GM21423 (cell line): Measurements from ENCODE around the gene ALX1.
A peak's percentile ranks its signal among the peaks of the same experiment; 100 is the strongest.
"Not testable (repeated sequence)": the region's sequence is repeated elsewhere in the genome, so short reads cannot be mapped to it uniquely, and the experiment has no call there.

ENCODE experiments used
- ATAC-seq: cut with Tn5 transposase; IDR thresholded peaks from one replicate; pipeline ENCODE4 v1.9.1; 2021; ENCODE audit warnings: mild to moderate bottlenecking, moderate library complexity; ENCODE audit not compliant: unreplicated experiment

The ALX1 gene

DNA sequence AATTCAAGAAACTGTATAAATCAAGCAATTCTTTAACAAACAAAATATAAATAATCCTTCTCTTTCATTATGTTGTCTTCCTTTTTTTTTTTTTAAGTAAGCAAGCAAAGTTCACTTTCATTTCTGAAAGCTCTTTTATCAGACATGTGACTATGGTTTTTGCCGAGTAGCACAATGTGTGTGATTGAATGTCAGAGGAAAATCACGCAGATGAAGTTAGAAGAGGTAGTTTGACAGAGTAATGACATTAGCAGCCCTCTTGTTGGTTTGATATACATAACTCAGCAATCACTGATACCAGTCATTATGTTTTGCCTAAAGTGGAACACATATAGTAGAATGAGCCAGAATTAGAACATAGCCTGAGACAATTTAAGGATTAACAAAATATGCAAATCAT, 19.0 kb downstream of the ALX1 start:
- ATAC-seq: no peak

DNA sequence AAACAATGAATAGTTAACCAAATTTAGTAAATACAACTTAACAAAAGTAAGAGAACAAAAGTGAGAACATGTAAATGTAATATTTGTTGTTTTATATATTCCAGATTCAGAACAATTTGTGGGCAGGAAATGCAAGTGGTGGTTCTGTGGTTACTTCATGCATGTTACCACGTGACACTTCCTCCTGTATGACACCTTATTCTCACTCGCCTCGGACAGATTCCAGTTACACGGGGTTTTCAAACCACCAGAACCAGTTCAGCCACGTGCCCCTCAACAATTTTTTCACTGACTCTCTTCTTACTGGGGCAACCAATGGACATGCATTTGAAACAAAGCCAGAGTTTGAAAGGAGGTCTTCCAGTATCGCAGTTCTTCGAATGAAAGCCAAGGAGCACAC, 21.0 kb downstream of the ALX1 start:
- peak; percentile 69 for ATAC-seq

DNA sequence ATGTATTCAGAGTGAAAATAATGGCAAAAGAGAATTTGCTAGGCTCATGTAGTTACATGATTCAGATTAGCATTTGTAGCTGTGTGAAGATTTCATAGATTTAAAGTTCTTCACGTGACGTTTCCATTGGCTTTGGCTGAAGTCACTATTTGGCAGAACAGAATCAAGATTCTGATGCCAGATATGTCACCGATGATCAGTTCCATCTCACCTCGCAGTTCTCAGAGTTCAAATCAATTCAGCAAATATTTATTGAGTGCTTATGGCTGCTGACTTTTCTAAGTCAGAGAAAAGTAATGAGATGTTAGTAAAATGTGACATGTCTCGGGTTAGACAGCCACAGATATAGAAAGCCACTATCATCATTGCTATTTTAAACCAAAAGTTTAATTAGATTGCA, 28.4 kb downstream of the ALX1 start:
- no peak for ATAC-seq

DNA sequence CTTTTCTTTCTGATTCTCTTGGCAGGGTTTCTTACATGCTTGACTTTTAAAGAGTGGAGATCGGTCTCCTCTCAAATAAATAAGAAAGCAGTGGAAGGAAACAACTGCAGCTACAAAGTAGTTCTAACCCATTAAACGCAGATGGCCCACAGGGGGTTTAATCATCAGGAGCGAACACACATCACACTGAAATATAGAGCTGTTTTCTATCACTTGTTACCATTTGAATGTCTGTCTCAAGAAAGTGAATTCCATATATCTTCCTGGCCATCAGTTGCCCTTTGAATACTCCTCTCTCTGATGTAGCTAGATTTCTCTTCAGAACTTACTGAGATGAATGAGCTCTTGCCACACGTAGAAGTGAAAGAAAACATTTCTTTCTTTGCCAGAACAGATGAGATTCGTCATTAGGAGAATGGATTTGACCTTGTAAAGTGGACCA, 29.1 kb downstream of the ALX1 start:
- ATAC-seq: no peak

DNA sequence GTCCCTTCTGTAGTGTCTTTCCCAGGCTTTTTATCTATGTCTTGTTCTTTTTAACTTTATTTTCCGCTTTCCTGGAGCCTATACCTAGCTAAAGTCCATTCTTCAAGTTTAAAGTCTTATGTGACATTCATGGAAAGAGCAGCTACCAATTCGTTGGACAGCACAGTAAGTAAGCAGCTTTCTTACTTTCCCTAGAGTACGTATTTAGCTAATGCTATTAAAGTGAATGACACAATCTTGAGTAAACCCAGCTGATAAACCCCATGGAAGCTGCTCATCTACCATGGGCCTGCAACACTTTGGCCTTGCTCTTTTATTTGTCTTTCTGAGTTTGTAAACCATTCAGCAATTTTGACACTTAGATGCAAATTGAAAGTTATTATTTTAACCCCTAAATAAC, 30.0 kb downstream of the ALX1 start:
- no peak for ATAC-seq

DNA sequence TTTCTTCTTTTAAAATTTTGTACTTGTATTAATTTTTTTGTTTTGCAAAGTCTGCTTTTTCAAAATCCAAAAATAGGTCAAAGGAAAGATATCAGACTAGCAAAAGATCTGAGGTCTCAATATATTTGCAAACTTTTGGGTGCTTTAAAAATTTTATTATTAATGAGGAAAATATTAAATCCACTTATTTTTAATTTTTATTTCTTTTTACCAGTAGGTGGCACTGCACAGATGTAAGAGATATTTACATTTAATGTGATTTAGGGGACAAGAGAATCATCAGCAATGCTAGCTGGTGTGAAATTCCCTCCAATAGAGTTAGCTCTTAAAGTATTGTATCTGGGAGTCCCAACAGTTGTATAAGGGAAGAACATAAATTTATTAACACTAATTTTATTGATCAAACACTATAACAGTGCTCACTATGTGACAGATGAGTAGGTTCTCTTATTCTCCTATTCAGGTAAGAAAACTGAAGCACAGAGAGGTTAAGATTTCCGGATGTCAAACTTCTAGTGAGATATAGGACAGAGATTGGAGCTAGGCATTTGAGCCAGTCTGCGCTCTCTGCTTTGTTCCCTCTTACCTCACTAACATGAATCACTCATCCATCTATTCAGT, 30.5 kb downstream of the ALX1 start:
- no peak for ATAC-seq

DNA sequence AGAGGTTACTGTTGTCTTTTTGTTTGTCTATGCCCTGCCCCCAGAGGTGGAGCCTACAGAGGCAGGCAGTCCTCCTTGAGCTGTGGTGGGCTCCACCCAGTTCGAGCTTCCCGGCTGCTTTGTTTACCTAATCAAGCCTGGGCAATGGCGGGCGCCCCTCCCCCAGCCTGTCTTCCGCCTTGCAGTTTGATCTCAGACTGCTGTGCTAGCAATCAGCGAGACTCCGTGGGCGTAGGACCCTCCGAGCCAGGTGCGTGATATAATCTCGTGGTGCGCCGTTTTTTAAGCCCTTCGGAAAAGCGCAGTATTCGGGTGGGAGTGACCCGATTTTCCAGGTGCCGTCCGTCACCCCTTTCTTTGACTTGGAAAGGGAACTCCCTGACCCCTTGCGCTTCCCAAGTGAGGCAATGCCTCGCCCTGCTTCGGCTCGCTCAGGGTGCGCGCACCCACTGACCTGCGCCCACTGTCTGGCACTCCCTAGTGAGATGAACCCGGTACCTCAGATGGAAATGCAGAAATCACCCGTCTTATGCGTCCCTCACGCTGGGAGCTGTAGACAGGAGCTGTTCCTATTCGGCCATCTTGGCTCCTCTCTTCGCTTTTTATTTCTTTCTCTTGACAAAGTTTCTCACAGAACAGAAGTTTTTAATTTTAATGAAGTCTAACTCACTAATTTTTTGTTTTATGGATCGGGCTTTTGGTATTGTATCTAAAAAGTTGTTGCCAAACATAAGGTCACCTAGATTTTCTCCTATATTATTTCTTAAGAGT, 38.0 kb downstream of the ALX1 start:
- ATAC-seq: not testable (repeated sequence)

DNA sequence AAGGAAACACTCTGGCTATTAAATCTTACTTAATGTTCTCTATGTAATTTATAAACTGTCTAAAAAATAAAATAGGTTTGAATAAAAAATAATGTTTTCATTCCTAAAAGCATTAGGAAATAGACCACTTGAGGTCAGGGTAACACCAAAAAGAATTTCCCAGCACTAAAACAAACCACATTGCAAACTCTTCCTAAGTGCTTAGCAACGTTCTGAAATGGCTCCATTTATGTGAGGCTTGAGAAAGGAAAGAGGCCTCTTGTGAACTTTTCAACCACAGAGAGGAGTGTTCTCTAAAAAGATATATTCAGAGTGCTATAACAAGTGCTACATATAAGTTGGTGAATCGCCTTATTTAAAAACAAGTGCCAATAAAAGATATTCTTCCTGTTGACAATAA, 42.7 kb downstream of the ALX1 start:
- no peak for ATAC-seq

DNA sequence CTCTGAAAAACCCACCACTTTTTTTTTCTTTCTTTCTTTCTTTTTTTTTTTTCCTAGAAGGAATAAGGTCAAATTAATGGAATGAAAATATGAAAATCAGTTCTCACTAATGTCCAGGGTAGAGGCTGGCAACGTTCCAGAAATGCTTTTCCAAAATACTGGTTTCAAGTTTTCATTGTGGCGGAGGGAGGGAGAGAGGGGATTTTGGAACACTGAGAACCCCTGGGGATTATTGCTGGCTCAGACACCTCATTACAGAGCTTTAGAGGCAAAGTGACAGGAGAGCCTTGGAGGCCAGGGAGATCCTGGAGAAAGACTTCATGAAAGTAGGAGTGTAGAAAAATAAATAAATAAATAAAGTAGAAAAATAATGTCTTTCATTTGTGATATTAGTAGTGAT, 45.4 kb downstream of the ALX1 start:
- ATAC-seq: no peak

DNA sequence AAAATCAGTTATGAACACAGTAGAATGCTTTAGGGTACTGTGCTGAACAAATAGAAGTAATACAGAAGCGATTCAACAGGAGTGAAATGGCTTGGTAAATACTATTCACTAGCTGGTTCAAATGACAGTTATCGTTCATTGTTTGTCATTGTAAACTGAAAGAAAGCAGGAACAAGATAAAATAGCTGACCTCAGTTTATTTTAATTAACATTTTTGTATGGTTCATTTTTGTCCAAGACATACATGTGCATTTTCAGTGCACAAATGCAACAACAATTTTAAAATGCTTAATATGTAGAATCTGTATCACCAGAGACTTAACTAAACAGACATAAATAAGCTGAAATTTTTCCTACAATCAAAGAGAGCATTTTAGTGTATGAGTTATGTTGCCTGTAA, 49.9 kb downstream of the ALX1 start:
- ATAC-seq: no peak

DNA sequence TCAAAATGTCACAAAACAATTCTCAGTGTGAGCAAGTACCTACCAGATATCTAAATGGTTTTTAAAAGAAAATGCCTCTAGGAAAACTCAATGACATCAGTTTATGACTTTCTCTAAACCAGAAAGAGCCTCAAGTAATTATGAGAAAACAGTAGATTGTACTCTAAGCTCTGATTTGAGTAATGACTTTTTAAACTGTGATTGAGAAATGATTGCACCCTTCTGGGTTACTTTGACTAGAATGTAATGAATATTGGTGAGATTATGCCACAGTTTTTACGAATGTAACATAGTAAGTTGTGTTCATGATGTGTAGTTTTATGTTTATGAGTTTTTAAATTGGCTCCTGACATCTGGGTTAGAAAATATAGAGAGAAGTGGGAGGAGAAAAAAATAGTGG, 68.8 kb downstream of the ALX1 start:
- ATAC-seq: no peak

DNA sequence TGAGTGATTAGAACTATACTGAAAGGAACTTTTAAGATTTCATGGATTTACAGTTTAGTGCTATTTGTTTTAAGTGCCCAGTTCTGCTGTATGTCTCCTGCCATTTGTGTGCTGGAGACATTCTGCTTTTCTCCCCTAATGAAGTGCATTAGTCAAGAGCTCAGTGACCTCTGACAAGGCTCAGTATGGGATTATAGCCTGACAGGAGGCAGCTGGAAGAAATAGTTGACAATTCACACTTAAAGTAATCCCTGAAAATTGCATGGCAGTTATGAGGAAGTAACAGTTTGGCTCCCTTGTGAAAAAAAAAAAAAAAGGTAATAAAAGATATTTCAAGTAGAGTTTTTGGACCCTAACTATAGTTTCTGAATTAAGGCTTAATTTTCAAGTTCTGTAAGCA, 70.3 kb downstream of the ALX1 start:
- ATAC-seq: no peak
